ENCODE results near the gene ACTR1B. TPM values are rescaled to one million over a fixed set of nuclear protein-coding genes. Genes with fewer than 3 reads are reported as not detected.

The ACTR1B gene
- total RNA-seq, 1 experiment from 2014 or later, result 58.2 TPM

- Mint-ChIP-seq H3K36me3 (no peaks in the 10 kb centered on the region), H3K27me3 (ENCODE audit: low read depth) (peaks cover 6% of the 10 kb centered on the region; the same call in 1 of the 2 replicates), H3K27ac (no peak overlapping the region), H3K4me1 (peaks cover 28% of the 10 kb centered on the region), H3K4me3 (no peak overlapping the region), H3K9me3 (no peaks in the 10 kb centered on the region)
- ATAC-seq (no peak), DNase-seq (ENCODE audit: low spot score) (no peak)
- ChIA-PET CTCF (interaction anchor here (1.3 to 7.3 kb wide), 5 partner anchors 16 to 105 kb away, joined by 3 to 138 read pairs (median 99); partner anchors contain the start of genes ACTR1B, ANKRD36B, C2orf92 and ZAP70), POLR2A (interaction anchor here (0.5 kb wide), 1 partner anchor 1164 kb away, joined by 3 read pairs; no protein-coding TSS in a partner anchor)
- TF ChIP-seq ZNF532 (CRISPR knock-in tag; IDR thresholded peaks at IDR 0.05; ENCODE audit: borderline replicate concordance) (no peak), ETV6 (CRISPR knock-in tag; IDR thresholded peaks at IDR 0.05) (no peak), FOXJ3 (CRISPR knock-in tag; IDR thresholded peaks at IDR 0.05; ENCODE audit: borderline replicate concordance) (no peak), PRDM15 (CRISPR knock-in tag; IDR thresholded peaks at IDR 0.05) (no peak), SMAD4 (CRISPR knock-in tag; IDR thresholded peaks at IDR 0.05) (no peak), CREB1 (CRISPR knock-in tag; IDR thresholded peaks at IDR 0.05) (no peak), ELF4 (CRISPR knock-in tag; IDR thresholded peaks at IDR 0.05; ENCODE audit: low read depth) (no peak), ESRRA (CRISPR knock-in tag; IDR thresholded peaks at IDR 0.05; ENCODE audit: borderline replicate concordance) (no peak), CREM (CRISPR knock-in tag; IDR thresholded peaks at IDR 0.05) (no peak), ZNF138 (CRISPR knock-in tag; conservative IDR thresholded peaks at IDR 0.05) (no peak), ZNF416 (CRISPR knock-in tag; IDR thresholded peaks at IDR 0.05) (no peak)
These were observed 31.9 kb upstream of the ACTR1B start for GRCh38 chr2:97695744-97696143.

GRCh38 chr2:97693476-97693875 lies 29.6 kb upstream of the ACTR1B start:
- no peaks in the 10 kb centered on the region for H3K36me3 Mint-ChIP-seq
- ATAC-seq (no peak), DNase-seq (ENCODE audit: low spot score) (no peak)
- H3K9me3 Mint-ChIP-seq, result no peaks in the 10 kb centered on the region
- POLR2A ChIA-PET, result no interaction called here
- H3K27me3 Mint-ChIP-seq (ENCODE audit: low read depth), result no peaks in the 10 kb centered on the region
- peaks cover 33% of the 10 kb centered on the region for H3K4me1 Mint-ChIP-seq
- no peak overlapping the region for H3K27ac Mint-ChIP-seq
- no peak overlapping the region for H3K4me3 Mint-ChIP-seq
- CTCF ChIA-PET, result no interaction called here
- TF ChIP-seq ZNF425 (CRISPR knock-in tag; conservative IDR thresholded peaks at IDR 0.05) (no peak), FOXK1 (CRISPR knock-in tag; IDR thresholded peaks at IDR 0.05) (no peak), FOXJ3 (CRISPR knock-in tag; IDR thresholded peaks at IDR 0.05; ENCODE audit: borderline replicate concordance) (no peak), ZNF121 (CRISPR knock-in tag; IDR thresholded peaks at IDR 0.05) (no peak), NFYB (CRISPR knock-in tag; conservative IDR thresholded peaks at IDR 0.05; ENCODE audit: low read depth) (no peak), ZMAT4 (CRISPR knock-in tag; IDR thresholded peaks at IDR 0.05) (no peak), ATF3 (CRISPR knock-in tag; conservative IDR thresholded peaks at IDR 0.05) (no peak), ARID4B (CRISPR knock-in tag; IDR thresholded peaks at IDR 0.05; ENCODE audit: borderline replicate concordance) (no peak), NFE2L1 (CRISPR knock-in tag; IDR thresholded peaks at IDR 0.05) (no peak), ZNF219 (CRISPR knock-in tag; IDR thresholded peaks at IDR 0.05; ENCODE audit: borderline replicate concordance) (no peak)

Measured in WTC11 (cell line).